Stimulated activated naive CD4-positive, alpha-beta T cell (primary cell): ENCODE measurements around the gene DCAF12.
"Not testable (repeated sequence)": the region's sequence is repeated elsewhere in the genome, so short reads cannot be mapped to it uniquely, and the experiment has no call there.

Experiments used
- DNase-seq, 6 experiments: peaks; one replicate each; lab custom pipeline; 2025; lab: John Stamatoyannopoulos, UW

DCAF12 gene

GRCh38 chr9:34069831-34070230, 56.7 kb downstream of the DCAF12 start:
- DNase-seq = no peak

GRCh38 chr9:34065541-34065940, 61.0 kb downstream of the DCAF12 start:
- DNase-seq = no peak

GRCh38 chr9:34059954-34060353, 66.5 kb downstream of the DCAF12 start:
- no peak for DNase-seq

GRCh38 chr9:34059281-34059680, 67.2 kb downstream of the DCAF12 start:
- no peak for DNase-seq

GRCh38 chr9:34049630-34050384, 76.7 kb downstream of the DCAF12 start:
- DNase-seq = no peak

GRCh38 chr9:34048727-34049629, 77.5 kb downstream of the DCAF12 start, which contains the start of gene UBAP2:
UBAP2 (minus strand) TSS chr9:34048887; CDS start chr9:34017148, 31,739 bp downstream.
- peak; percentile 90 to 100 (median 98) for DNase-seq

GRCh38 chr9:34047864-34048726, 78.4 kb downstream of the DCAF12 start:
- peak; percentile 19 to 66 (median 53) for DNase-seq

GRCh38 chr9:34046784-34047379, 79.6 kb downstream of the DCAF12 start:
- DNase-seq = peak in 1 of 6 experiments; percentile 1

- DNase-seq = no peak
Observed at GRCh38 chr9:34045903-34046302, 80.6 kb downstream of the DCAF12 start.

GRCh38 chr9:34042074-34042473, 84.4 kb downstream of the DCAF12 start:
- DNase-seq = not testable (repeated sequence)

- not testable (repeated sequence) for DNase-seq
Observed at GRCh38 chr9:34038851-34039250, 87.6 kb downstream of the DCAF12 start.

- no peak for DNase-seq
Observed at GRCh38 chr9:34037626-34038025, 88.9 kb downstream of the DCAF12 start.

- no peak for DNase-seq
Observed at GRCh38 chr9:34036625-34037024, 89.9 kb downstream of the DCAF12 start.
